ENCODE measurements around the gene ADM2. TPM values are rescaled to one million over a fixed set of nuclear protein-coding genes. Genes with fewer than 3 reads are reported as not detected.

The ADM2 gene
- total and polyA plus RNA-seq, 3 experiments from 2014 or later: 0.24 to 3.5 (median 3.4) TPM

GRCh38 chr22:50525858-50526107 lies 44.4 kb downstream of the ADM2 start:
- no peaks in the 10 kb centered on the region for H3K27me3 Mint-ChIP-seq
- no peaks in the 10 kb centered on the region for H3K9me3 ChIP-seq (ENCODE audit: low read length)
- H3K4me1 Mint-ChIP-seq: peaks cover 21 to 38% (median 27%) of the 10 kb centered on the region in 3 donors
- peak overlapping the region; percentile 80 for H3K27ac ChIP-seq (ENCODE audit: low read depth, low read length)
- no peaks in the 10 kb centered on the region for H3K9me3 Mint-ChIP-seq
- DNase-seq: no peak
- peaks cover 0 to 25% (median 3%) of the 10 kb centered on the region in 3 donors for H3K36me3 Mint-ChIP-seq
- H3K27ac Mint-ChIP-seq: peak overlapping the region in 7 of 8 donors; percentile 42 to 99 (median 79)
- POLR2A ChIA-PET: interaction anchor here (0.9 to 4.9 kb wide), 24 partner anchors 9 to 335 kb away, joined by 3 to 93 read pairs (median 6); partner anchors contain the start of genes ADM2, ARSA, CHKB and CPT1B
- no peaks in the 10 kb centered on the region for H3K27me3 ChIP-seq (ENCODE audit: insufficient read depth, low read length, poor library complexity, severe bottlenecking)
- no peaks in the 10 kb centered on the region for H3K36me3 ChIP-seq (ENCODE audit: insufficient read depth, low read length)
- H3K4me1 ChIP-seq (ENCODE audit: insufficient read depth, low read length): peaks cover 27% of the 10 kb centered on the region
- peak overlapping the region; percentile 64 for H3K4me3 ChIP-seq (ENCODE audit: low read length)
- CTCF ChIA-PET: interaction anchor here (0.8 to 6.7 kb wide), 55 partner anchors 9 to 335 kb away, joined by 3 to 91 read pairs (median 5); partner anchors contain the start of genes ADM2, ARSA, CHKB and DENND6B
- H3K4me3 Mint-ChIP-seq: peak overlapping the region; percentile 79 to 93 (median 88)

- Histone ChIP-seq H3K27me3 (ENCODE audit: insufficient read depth, low read length, poor library complexity, severe bottlenecking) (no peaks in the 10 kb centered on the region), H3K27ac (ENCODE audit: low read depth, low read length) (peak overlapping the region; percentile 80), H3K36me3 (ENCODE audit: insufficient read depth, low read length) (no peaks in the 10 kb centered on the region), H3K9me3 (ENCODE audit: low read length) (no peaks in the 10 kb centered on the region), H3K4me1 (ENCODE audit: insufficient read depth, low read length) (peaks cover 31% of the 10 kb centered on the region), H3K4me3 (ENCODE audit: low read length) (peak overlapping the region; percentile 64)
- no peaks in the 10 kb centered on the region for H3K9me3 Mint-ChIP-seq
- POLR2A ChIA-PET: interaction anchor here (0.9 to 4.9 kb wide), 25 partner anchors 9 to 336 kb away, joined by 3 to 93 read pairs (median 6); partner anchors contain the start of genes ADM2, ARSA, CHKB and CPT1B
- no peaks in the 10 kb centered on the region for H3K27me3 Mint-ChIP-seq
- peaks cover 22 to 42% (median 27%) of the 10 kb centered on the region in 3 donors for H3K4me1 Mint-ChIP-seq
- H3K4me3 Mint-ChIP-seq: peak overlapping the region; percentile 70 to 93 (median 79)
- DNase-seq: peak; percentile 79 to 88 (median 82)
- peak overlapping the region; percentile 57 to 99 (median 90) for H3K27ac Mint-ChIP-seq
- H3K36me3 Mint-ChIP-seq: peaks cover 0 to 23% (median 3%) of the 10 kb centered on the region in 3 donors
- CTCF ChIA-PET: interaction anchor here (0.8 to 6.7 kb wide), 51 partner anchors 9 to 335 kb away, joined by 3 to 91 read pairs (median 5); partner anchors contain the start of genes ADM2, ARSA, CHKB and DENND6B
These were observed 44.9 kb downstream of the ADM2 start for GRCh38 chr22:50526108-50526833.

- peak overlapping the region; percentile 71 to 93 (median 79) for H3K4me3 Mint-ChIP-seq
- Histone ChIP-seq H3K4me3 (ENCODE audit: low read length) (peak overlapping the region; percentile 64), H3K36me3 (ENCODE audit: insufficient read depth, low read length) (no peaks in the 10 kb centered on the region), H3K9me3 (ENCODE audit: low read length) (no peaks in the 10 kb centered on the region), H3K27me3 (ENCODE audit: insufficient read depth, low read length, poor library complexity, severe bottlenecking) (no peaks in the 10 kb centered on the region), H3K4me1 (ENCODE audit: insufficient read depth, low read length) (peaks cover 33% of the 10 kb centered on the region), H3K27ac (ENCODE audit: low read depth, low read length) (peak overlapping the region; percentile 80)
- H3K27ac Mint-ChIP-seq: peak overlapping the region; percentile 57 to 99 (median 90)
- H3K4me1 Mint-ChIP-seq: peaks cover 22 to 42% (median 27%) of the 10 kb centered on the region in 3 donors
- ChIA-PET POLR2A (interaction anchor here (0.5 to 4.9 kb wide), 9 partner anchors 12 to 146 kb away, joined by 3 to 81 read pairs (median 3); partner anchors contain the start of gene SYCE3), CTCF (interaction anchor here (1.4 to 6.7 kb wide), 5 partner anchors 12 to 276 kb away, joined by 4 to 86 read pairs (median 73); partner anchors contain the start of genes HDAC10 and KLHDC7B)
- peaks cover 0 to 19% (median 3%) of the 10 kb centered on the region in 3 donors for H3K36me3 Mint-ChIP-seq
- H3K27me3 Mint-ChIP-seq: no peaks in the 10 kb centered on the region
- H3K9me3 Mint-ChIP-seq: no peaks in the 10 kb centered on the region
- no peak for DNase-seq
These were observed 45.8 kb downstream of the ADM2 start for GRCh38 chr22:50526834-50527801.

- Histone ChIP-seq H3K4me1 (ENCODE audit: insufficient read depth, low read length) (peaks cover 33% of the 10 kb centered on the region), H3K9me3 (ENCODE audit: low read length) (no peaks in the 10 kb centered on the region), H3K27me3 (ENCODE audit: insufficient read depth, low read length, poor library complexity, severe bottlenecking) (no peaks in the 10 kb centered on the region), H3K4me3 (ENCODE audit: low read length) (no peak overlapping the region), H3K27ac (ENCODE audit: low read depth, low read length) (no peak overlapping the region), H3K36me3 (ENCODE audit: insufficient read depth, low read length) (no peaks in the 10 kb centered on the region)
- H3K4me3 Mint-ChIP-seq: peak overlapping the region; percentile 71 to 93 (median 79)
- peaks cover 0 to 14% (median 3%) of the 10 kb centered on the region in 3 donors for H3K36me3 Mint-ChIP-seq
- H3K4me1 Mint-ChIP-seq: peaks cover 24 to 46% (median 33%) of the 10 kb centered on the region in 3 donors
- no peaks in the 10 kb centered on the region for H3K27me3 Mint-ChIP-seq
- H3K9me3 Mint-ChIP-seq: no peaks in the 10 kb centered on the region
- ChIA-PET POLR2A (interaction anchor here (0.6 to 4.9 kb wide), 5 partner anchors 11 to 145 kb away, joined by 3 to 81 read pairs (median 3); partner anchors contain the start of genes LMF2 and NCAPH2), CTCF (interaction anchor here (1.4 to 6.7 kb wide), 4 partner anchors 11 to 277 kb away, joined by 4 to 86 read pairs (median 76); partner anchors contain the start of genes HDAC10 and KLHDC7B)
- no peak for DNase-seq
- H3K27ac Mint-ChIP-seq: peak overlapping the region; percentile 57 to 99 (median 90)
These were observed 46.8 kb downstream of the ADM2 start for GRCh38 chr22:50527921-50528681.

- no peaks in the 10 kb centered on the region for H3K36me3 ChIP-seq (ENCODE audit: insufficient read depth, low read length)
- no peaks in the 10 kb centered on the region for H3K27me3 ChIP-seq (ENCODE audit: insufficient read depth, low read length, poor library complexity, severe bottlenecking)
- Mint-ChIP-seq H3K4me3 (peak overlapping the region; percentile 71 to 93 (median 79)), H3K9me3 (no peaks in the 10 kb centered on the region), H3K36me3 (peaks cover 0 to 7% (median 3%) of the 10 kb centered on the region in 3 donors), H3K4me1 (peaks cover 26 to 42% (median 33%) of the 10 kb centered on the region in 3 donors), H3K27ac (peak overlapping the region; percentile 49 to 99 (median 90)), H3K27me3 (no peaks in the 10 kb centered on the region)
- peaks cover 33% of the 10 kb centered on the region for H3K4me1 ChIP-seq (ENCODE audit: insufficient read depth, low read length)
- DNase-seq: no peak
- ChIA-PET POLR2A (interaction anchor here (1.0 to 4.9 kb wide), 3 partner anchors 10 to 21 kb away, joined by 5 to 81 read pairs (median 8); partner anchors contain the start of genes LMF2 and NCAPH2), CTCF (interaction anchor here (1.4 to 6.7 kb wide), 4 partner anchors 10 to 92 kb away, joined by 3 to 86 read pairs (median 76); partner anchors contain the start of gene KLHDC7B)
- no peak overlapping the region for H3K4me3 ChIP-seq (ENCODE audit: low read length)
- no peak overlapping the region for H3K27ac ChIP-seq (ENCODE audit: low read depth, low read length)
- no peaks in the 10 kb centered on the region for H3K9me3 ChIP-seq (ENCODE audit: low read length)
These were observed 47.5 kb downstream of the ADM2 start for GRCh38 chr22:50528682-50529415.

- peak in 1 of 5 donors; percentile 60 for DNase-seq
- H3K36me3 Mint-ChIP-seq: peaks cover 0 to 6% (median 3%) of the 10 kb centered on the region in 3 donors
- peak overlapping the region in 6 of 7 donors; percentile 27 to 86 (median 53) for H3K4me3 Mint-ChIP-seq
- no peaks in the 10 kb centered on the region for H3K36me3 ChIP-seq (ENCODE audit: insufficient read depth, low read length)
- no peak overlapping the region for H3K4me3 ChIP-seq (ENCODE audit: low read length)
- no peaks in the 10 kb centered on the region for H3K27me3 Mint-ChIP-seq
- peak overlapping the region; percentile 92 for H3K27ac ChIP-seq (ENCODE audit: low read depth, low read length)
- H3K9me3 Mint-ChIP-seq: no peaks in the 10 kb centered on the region
- ChIA-PET CTCF (interaction anchor here (1.0 to 6.7 kb wide), 6 partner anchors 9 to 91 kb away, joined by 3 to 86 read pairs (median 4); partner anchors contain the start of genes KLHDC7B and SYCE3), POLR2A (interaction anchor here (1.0 to 1.5 kb wide), 4 partner anchors 10 to 34 kb away, joined by 3 to 11 read pairs (median 7); partner anchors contain the start of genes LMF2 and NCAPH2)
- no peaks in the 10 kb centered on the region for H3K27me3 ChIP-seq (ENCODE audit: insufficient read depth, low read length, poor library complexity, severe bottlenecking)
- H3K9me3 ChIP-seq (ENCODE audit: low read length): no peaks in the 10 kb centered on the region
- H3K4me1 ChIP-seq (ENCODE audit: insufficient read depth, low read length): peaks cover 27% of the 10 kb centered on the region
- H3K4me1 Mint-ChIP-seq: peaks cover 26 to 39% (median 32%) of the 10 kb centered on the region in 3 donors
- H3K27ac Mint-ChIP-seq: peak overlapping the region in 6 of 8 donors; percentile 29 to 99 (median 76)
These were observed 48.1 kb downstream of the ADM2 start for GRCh38 chr22:50529416-50529896.

All from CD8-positive, alpha-beta memory T cell (primary cell).